DOHH2 (cell line): ENCODE data around the gene CD47.

ENCODE experiments used
- H3F3A ChIP-seq: fragments of 200-600 bp; sonication (generic), shearing (Covaris generic); 2 replicates; pipeline ENCODE4 v1.6.0; 2016; ENCODE audit warnings: antibody characterized with exemption, mild to moderate bottlenecking; ENCODE audit not compliant: control insufficient read depth, insufficient read depth
- H3K27ac ChIP-seq: fragments of 200-600 bp; sonication (generic); 2 replicates; pipeline ENCODE4 v1.5.1; 2014; ENCODE audit warnings: low read depth, mild to moderate bottlenecking, low read length, moderate library complexity
- H3K27me3 ChIP-seq: fragments of 200-600 bp; sonication (generic); 2 replicates; pipeline ENCODE4 v1.6.1; 2014; ENCODE audit warnings: mild to moderate bottlenecking, low read length, mixed read lengths; ENCODE audit not compliant: control insufficient read depth
- H3K36me3 ChIP-seq: fragments of 200-600 bp; sonication (generic); 2 replicates; pipeline ENCODE4 v1.6.1; 2014; ENCODE audit warnings: mild to moderate bottlenecking, low read length, moderate library complexity, mixed read lengths; ENCODE audit not compliant: control insufficient read depth
- H3K4me1 ChIP-seq: fragments of 200-600 bp; sonication (generic); 2 replicates; pipeline ENCODE4 v1.6.1; 2014; ENCODE audit warnings: mild to moderate bottlenecking, low read length, mixed read lengths; ENCODE audit not compliant: control insufficient read depth
- H3K4me2 ChIP-seq: fragments of 200-600 bp; sonication (generic); 2 replicates; pipeline ENCODE4 v1.6.0; 2014; ENCODE audit warnings: mild to moderate bottlenecking, low read length, moderate library complexity
- H3K4me3 ChIP-seq: fragments of 200-600 bp; sonication (generic); 2 replicates; pipeline ENCODE4 v1.5.1; 2014; ENCODE audit warnings: mild to moderate bottlenecking, low read length, mixed read lengths
- H3K79me2 ChIP-seq: fragments of 200-600 bp; sonication (generic); 2 replicates; pipeline ENCODE4 v1.6.1; 2014; ENCODE audit warnings: mild to moderate bottlenecking, low read length, mixed read lengths; ENCODE audit not compliant: control insufficient read depth
- H3K9me2 ChIP-seq: fragments of 200-600 bp; sonication (generic); replicated peaks from 2 replicates; pipeline ENCODE4 v1.6.1; 2014; ENCODE audit warnings: mild to moderate bottlenecking, low read length, mixed read lengths; ENCODE audit not compliant: control insufficient read depth
- H3K9me3 ChIP-seq: fragments of 200-600 bp; sonication (generic); 2 replicates; pipeline ENCODE4 v1.6.1; 2014; ENCODE audit warnings: antibody characterized with exemption, low read length, mixed read lengths; ENCODE audit not compliant: control insufficient read depth, insufficient read depth
- H4K20me1 ChIP-seq: fragments of 200-600 bp; sonication (generic); 2 replicates; pipeline ENCODE4 v1.6.0; 2014; ENCODE audit warnings: low read depth, mild to moderate bottlenecking, antibody characterized with exemption, low read length, moderate library complexity; ENCODE audit not compliant: control insufficient read depth, insufficient read depth
- CTCF ChIP-seq: fragments of 200-600 bp; sonication (generic); IDR thresholded peaks from one replicate; pipeline ENCODE4 v1.5.1; 2014; ENCODE audit warnings: antibody characterized with exemption, mild to moderate bottlenecking, low read depth, low read length; ENCODE audit not compliant: poor library complexity, severe bottlenecking
- EZH2phosphoT487 ChIP-seq: fragments of 200-600 bp; sonication (generic); IDR thresholded peaks from 2 replicates; pipeline ENCODE4 v1.6.1; 2017; ENCODE audit warnings: borderline replicate concordance, mild to moderate bottlenecking, antibody characterized with exemption, low read length, moderate library complexity, mixed read lengths

Gene CD47

DNA sequence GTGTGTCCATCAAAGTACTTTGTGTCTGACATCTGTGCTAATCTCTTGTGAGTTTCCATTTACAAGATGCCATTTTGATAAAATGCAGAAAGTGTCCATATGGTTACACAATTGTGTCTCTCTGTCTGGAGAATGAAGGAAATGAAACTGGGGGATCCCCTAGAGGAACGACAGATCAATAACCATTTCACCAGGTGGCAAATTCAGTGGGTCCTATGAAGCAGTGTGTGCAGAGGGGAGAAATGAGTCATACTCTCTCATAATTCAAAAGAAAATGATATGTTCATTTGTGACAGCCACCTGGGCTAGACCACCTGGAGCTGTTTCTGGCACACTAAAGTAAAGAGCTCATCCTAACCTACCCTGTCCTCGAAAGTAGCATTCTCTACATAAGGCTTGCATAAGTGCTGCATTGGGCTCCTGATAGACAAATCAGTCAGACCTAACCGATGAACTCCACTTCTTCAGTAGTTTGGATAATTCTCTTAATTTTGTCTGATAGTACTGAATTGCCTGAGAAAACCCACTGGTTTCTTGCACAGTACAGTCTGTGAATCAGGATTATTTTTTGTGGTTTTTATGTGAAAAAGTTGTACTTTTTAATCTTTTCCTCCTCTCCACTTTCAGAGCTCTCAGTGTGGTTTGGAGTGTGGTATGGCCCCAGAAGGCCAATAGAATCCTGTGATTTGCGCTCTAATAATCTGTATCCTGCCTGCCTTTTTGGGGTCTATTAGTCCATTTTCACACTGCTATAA is 10.3 kb upstream of the CD47 start:
- Histone ChIP-seq H3K9me2 (no peaks in the 10 kb centered on the region), H3K4me3 (peak overlapping the region; percentile 15), H3K9me3 (no peaks in the 10 kb centered on the region), H3K27ac (peak overlapping the region; percentile 26), H3K4me1 (peaks cover 35% of the 10 kb centered on the region), H3K36me3 (no peaks in the 10 kb centered on the region), H4K20me1 (no peaks in the 10 kb centered on the region), H3F3A (0 out of 2 replicates have a peak, but pooled peaks cover 3% of the 10 kb centered on the region), H3K4me2 (peak overlapping the region; percentile 51), H3K27me3 (no peaks in the 10 kb centered on the region), H3K79me2 (no peaks in the 10 kb centered on the region)
- no peak for TF ChIP-seq CTCF
- TF ChIP-seq EZH2phosphoT487, result no peak

- TF ChIP-seq CTCF (no peak), EZH2phosphoT487 (no peak)
- Histone ChIP-seq H3K4me2 (peak overlapping the region; percentile 51), H3F3A (0 out of 2 replicates have a peak, but pooled peaks cover 3% of the 10 kb centered on the region), H3K4me1 (peaks cover 35% of the 10 kb centered on the region), H4K20me1 (no peaks in the 10 kb centered on the region), H3K36me3 (no peaks in the 10 kb centered on the region), H3K9me2 (no peaks in the 10 kb centered on the region), H3K4me3 (no peak overlapping the region), H3K79me2 (no peaks in the 10 kb centered on the region), H3K9me3 (no peaks in the 10 kb centered on the region), H3K27ac (no peak overlapping the region), H3K27me3 (no peaks in the 10 kb centered on the region)
Measured at GRCh38 chr3:108099679-108100428, 9.0 kb upstream of the CD47 start.

DNA sequence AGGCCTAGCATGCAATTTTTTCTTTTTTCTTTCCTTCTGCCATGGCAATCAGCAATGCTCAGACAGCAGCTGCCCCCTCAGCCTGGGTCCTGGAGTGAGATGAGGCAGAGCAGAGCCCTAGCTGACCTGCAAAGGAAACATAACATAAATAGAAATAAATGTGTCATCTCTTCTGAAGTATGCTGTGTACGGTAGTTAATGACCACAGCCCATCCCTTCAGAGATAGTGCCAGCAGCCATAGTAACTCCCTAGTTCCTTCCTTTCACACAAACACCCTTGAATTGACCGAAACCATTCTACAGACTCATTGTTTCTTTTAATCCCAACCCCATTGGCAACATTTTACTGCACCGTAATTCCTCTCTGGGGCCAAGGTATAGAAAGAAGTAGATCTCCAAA is 8.4 kb upstream of the CD47 start:
- no peak overlapping the region for H3K4me2 ChIP-seq
- TF ChIP-seq EZH2phosphoT487, result no peak
- TF ChIP-seq CTCF, result no peak
- H3F3A ChIP-seq, result 0 out of 2 replicates have a peak, but pooled peaks cover 3% of the 10 kb centered on the region
- no peak overlapping the region for H3K27ac ChIP-seq
- no peaks in the 10 kb centered on the region for H3K79me2 ChIP-seq
- no peaks in the 10 kb centered on the region for H3K27me3 ChIP-seq
- H3K9me2 ChIP-seq, result no peaks in the 10 kb centered on the region
- no peaks in the 10 kb centered on the region for H4K20me1 ChIP-seq
- no peaks in the 10 kb centered on the region for H3K36me3 ChIP-seq
- no peak overlapping the region for H3K4me3 ChIP-seq
- no peaks in the 10 kb centered on the region for H3K9me3 ChIP-seq
- H3K4me1 ChIP-seq, result peaks cover 35% of the 10 kb centered on the region
